HepG2 (cell line): ENCODE measurements around the gene HYAL1. TPM values are rescaled to one million over a fixed set of nuclear protein-coding genes. Genes with fewer than 3 reads are reported as not detected.

ENCODE experiments used
- ATAC-seq: fragments of 200-7000 bp; cut with Tn5 transposase; 3 replicates; pipeline ENCODE4 v1.9.1; 2020; ENCODE audit warnings: mild to moderate bottlenecking, moderate library complexity
- BruUV-seq: library from RNA; stranded (reverse); fragments of 400-500 nt; replicated peaks from 2 replicates; lab custom pipeline; 2021; lab: Mats Ljungman, UMichigan
- CTCF ChIA-PET: fragments of 300-600 bp; formaldehyde crosslinking; extraction: SDS; loops from one replicate; lab custom pipeline; 2021; ENCODE audit warnings: low total read pairs, inconsistent platforms, low intra/inter-chr PET ratio; lab: Yijun Ruan, JAX
- POLR2A ChIA-PET: fragments of 350-600 bp; sonication (Branson Sonifier 250); formaldehyde crosslinking; loops from one replicate; lab custom pipeline; 2020; ENCODE audit warnings: antibody characterized with exemption, inconsistent platforms; lab: Yijun Ruan, JAX
- DNase-seq: peaks from one replicate; pipeline ENCODE4 v3.0.0-alpha.2; 2015; ENCODE audit warnings: low spot score
- FAIRE-seq: peaks from 3 replicates; lab custom pipeline; 2011; peaks lifted over from hg19 to GRCh38; lab: Jason Lieb, UNC
- H2AFZ ChIP-seq: one replicate; pipeline ENCODE4 v1.6.1; 2011; ENCODE audit warnings: low read length, inconsistent platforms
- H3K27ac ChIP-seq: fragments of 300-600 bp; 3 replicates; pipeline ENCODE4 v1.8.0; 2011; ENCODE audit warnings: mixed run types, mild to moderate bottlenecking, mixed read lengths, low read length, inconsistent platforms; ENCODE audit not compliant: insufficient read depth; ENCODE audit errors: extremely low read length
- H3K27me3 ChIP-seq, 2 experiments: fragments of 200-600 bp in 1 of 2; 2 replicates in 1 of 2; 3 replicates in 1 of 2; pipeline versions ENCODE4 v1.6.0 to v1.8.0; 2011; ENCODE audit warnings: low read length in 2 of 2, mild to moderate bottlenecking in 2 of 2, moderate library complexity in 2 of 2, inconsistent platforms in 1 of 2; ENCODE audit not compliant: insufficient read depth in 2 of 2, control insufficient read depth in 1 of 2
- H3K36me3 ChIP-seq, 2 experiments: fragments of 200-600 bp in 1 of 2; replicated peaks in 1 of 2; 2 replicates in 1 of 2; 3 replicates in 1 of 2; pipeline versions ENCODE4 v1.5.1 to v1.8.0; 2011; ENCODE audit warnings: low read length in 2 of 2, inconsistent platforms in 1 of 2; ENCODE audit not compliant: insufficient read depth in 2 of 2, control insufficient read depth in 1 of 2
- H3K4me1 ChIP-seq: 2 replicates; pipeline ENCODE4 v1.5.1; 2012; ENCODE audit warnings: low read length, inconsistent platforms; ENCODE audit not compliant: insufficient read depth
- H3K4me2 ChIP-seq: 2 replicates; pipeline ENCODE4 v1.6.0; 2011; ENCODE audit warnings: low read depth, low read length, inconsistent platforms
- H3K4me3 ChIP-seq, 3 experiments: fragments of 200-600 bp in 1 of 3; sonication (generic), shearing (Covaris generic) in 1 of 3; replicated peaks in 1 of 3; 2 replicates each; pipeline ENCODE4 v1.5.1; 2011 to 2016; ENCODE audit warnings: low read length in 3 of 3, inconsistent platforms in 2 of 3, low read depth in 2 of 3, mild to moderate bottlenecking in 2 of 3, control low read depth in 1 of 3, mixed read lengths in 1 of 3; ENCODE audit not compliant: insufficient read depth in 1 of 3
- H3K79me2 ChIP-seq: one replicate; pipeline ENCODE4 v1.6.1; 2011; ENCODE audit warnings: low read length, inconsistent platforms; ENCODE audit not compliant: insufficient read depth
- H3K9ac ChIP-seq: 2 replicates; pipeline ENCODE4 v1.6.0; 2011; ENCODE audit warnings: mild to moderate bottlenecking, low read depth, low read length, inconsistent platforms; ENCODE audit not compliant: insufficient read depth
- H3K9me3 ChIP-seq: 2 replicates; pipeline ENCODE4 v1.5.1; 2012; ENCODE audit warnings: mild to moderate bottlenecking, low read length
- H4K20me1 ChIP-seq: 2 replicates; pipeline ENCODE4 v1.6.0; 2011; ENCODE audit warnings: inconsistent platforms, mild to moderate bottlenecking, low read length, moderate library complexity; ENCODE audit not compliant: insufficient read depth
- ADNP ChIP-seq: sonication (generic); formaldehyde crosslinking; IDR thresholded peaks from 2 replicates; pipeline ENCODE4 v1.4.0; 2020; ENCODE audit warnings: missing genetic modification reagents
- CTCF ChIP-seq: sonication (generic); formaldehyde crosslinking; IDR thresholded peaks from 2 replicates; pipeline ENCODE4 v1.5.0; 2020; ENCODE audit warnings: mild to moderate bottlenecking, missing genetic modification reagents, moderate library complexity
- DRAP1 ChIP-seq: IDR thresholded peaks from 2 replicates; pipeline ENCODE4 v1.6.1; 2016; ENCODE audit warnings: missing genetic modification reagents, missing compliant biosample characterization
- ESRRA ChIP-seq: sonication (generic); formaldehyde crosslinking; IDR thresholded peaks from 2 replicates; pipeline ENCODE4 v1.5.1; 2020; ENCODE audit warnings: mild to moderate bottlenecking, low read depth, missing genetic modification reagents
- ETV5 ChIP-seq: IDR thresholded peaks from 2 replicates; pipeline ENCODE4 v1.6.1; 2018; ENCODE audit warnings: missing biosample characterization, missing genetic modification reagents, inconsistent platforms, borderline replicate concordance
- GTF2F1 ChIP-seq: fragments of 150-350 bp; IDR thresholded peaks from 2 replicates; pipeline ENCODE4 v1.6.1; 2014; ENCODE audit warnings: low read length
- NR2C2 ChIP-seq: sonication (generic); formaldehyde crosslinking; IDR thresholded peaks from 2 replicates; pipeline ENCODE4 v1.4.0; 2020; ENCODE audit warnings: missing genetic modification reagents, mild to moderate bottlenecking, moderate library complexity, borderline replicate concordance
- SALL1 ChIP-seq: sonication (generic); formaldehyde crosslinking; IDR thresholded peaks from 2 replicates; pipeline ENCODE4 v1.8.0; 2022; ENCODE audit warnings: mild to moderate bottlenecking, missing genetic modification reagents
- SKI ChIP-seq: fragments of 450-650 bp; IDR thresholded peaks from one replicate; pipeline ENCODE4 v1.6.1; 2018; ENCODE audit warnings: mild to moderate bottlenecking; ENCODE audit not compliant: partially characterized antibody
- SMAD9 ChIP-seq: sonication (generic); formaldehyde crosslinking; IDR thresholded peaks from 2 replicates; pipeline ENCODE4 v1.5.1; 2020; ENCODE audit warnings: mild to moderate bottlenecking, missing genetic modification reagents
- TAF15 ChIP-seq: fragments of 200-400 bp; formaldehyde crosslinking; IDR thresholded peaks from one replicate; pipeline ENCODE4 v1.6.1; 2018; ENCODE audit warnings: mild to moderate bottlenecking, low read depth, low read length; ENCODE audit not compliant: poor library complexity, severe bottlenecking
- TCF7 ChIP-seq: sonication (generic); IDR thresholded peaks from 2 replicates; pipeline ENCODE4 v1.6.1; 2016; ENCODE audit warnings: antibody characterized with exemption, low read depth
- TRIM24 ChIP-seq: sonication (generic); formaldehyde crosslinking; IDR thresholded peaks from 2 replicates; pipeline ENCODE4 v1.8.0; 2022; ENCODE audit warnings: mild to moderate bottlenecking, missing genetic modification reagents
- ZBTB34 ChIP-seq: sonication (generic); formaldehyde crosslinking; IDR thresholded peaks from 2 replicates; pipeline ENCODE4 v1.8.0; 2022; ENCODE audit warnings: mild to moderate bottlenecking, missing genetic modification reagents
- ZFP90 ChIP-seq: sonication (generic); formaldehyde crosslinking; IDR thresholded peaks from 2 replicates; pipeline ENCODE4 v1.8.0; 2022; ENCODE audit warnings: missing genetic modification reagents, mild to moderate bottlenecking, inconsistent platforms, borderline replicate concordance
- ZNF30 ChIP-seq: sonication (generic); formaldehyde crosslinking; IDR thresholded peaks from 2 replicates; pipeline ENCODE4 v1.5.0; 2020; ENCODE audit warnings: mild to moderate bottlenecking, missing genetic modification reagents
- ZXDC ChIP-seq: sonication (generic); formaldehyde crosslinking; IDR thresholded peaks from 2 replicates; pipeline ENCODE4 v1.5.0; 2020; ENCODE audit warnings: mild to moderate bottlenecking, missing genetic modification reagents
- WGBS: methylation state at CpG from one replicate; pipeline ENCODE4 v1.1.6; 2017; ENCODE audit warnings: low lambda C conversion rate; 5-methylcytosine and 5-hydroxymethylcytosine counted together
- in situ Hi-C: cut with HindIII; loops from 2 replicates; pipeline ENCODE4 v1.10.0; 2017; ENCODE audit warnings: low pct_unique_long_range_greater_than_20kb; ENCODE audit not compliant: extremely low pct_ligation_motif_present
- intact Hi-C: fragments of 100-400 bp; cut with micrococcal nuclease; formaldehyde crosslinking; loops from one replicate; pipeline ENCODE4 v1.10.0; 2022; ENCODE audit not compliant: unreplicated experiment
- polyA plus RNA-seq, 8 experiments: library from polyadenylated mRNA; depleted of rRNA in 3 of 8; stranded (reverse) in 7 of 8; unstranded in 1 of 8; fragments of >200 nt; fragmentation: Illumina TruSeq in 4 of 8; extraction: Trizol in 4 of 8; gene quantifications; 2 replicates each; pipeline versions ENCODE4 v1.2.1 to v1.2.3, GENCODE V29; 2011 to 2016; ENCODE audit warnings: low read depth in 4 of 8, missing spikeins in 1 of 8, mixed read lengths in 1 of 8; ENCODE audit not compliant: insufficient read depth in 1 of 8
- total RNA-seq, 5 experiments: library from RNA; depleted of rRNA; stranded (reverse); fragments of >200 nt; fragmentation: Illumina TruSeq; extraction: Trizol; gene quantifications; 2 replicates each; pipeline ENCODE4 v1.2.3, GENCODE V29; 2016; ENCODE audit warnings: low read depth in 1 of 5

HYAL1 gene
- total and polyA plus RNA-seq, 2 of the 13 experiments (the other 11 are each of a cell fraction or from before 2014, with no cell fraction given), result 76.5 to 193 TPM

GRCh38 chr3:50263478-50264382, 39.6 kb downstream of the HYAL1 start:
- CTCF ChIA-PET, result no interaction called here
- H4K20me1 ChIP-seq, result no peaks in the 10 kb centered on the region
- DNase-seq, result peak; percentile 78
- no peaks in the 10 kb centered on the region for H3K9me3 ChIP-seq
- no peaks in the 10 kb centered on the region for H3K36me3 ChIP-seq
- intact Hi-C loops, result loop anchor here (5.0 kb wide), 1 partner anchor 39 kb away; the partner anchor contains the start of gene HYAL1
- POLR2A ChIA-PET, result interaction anchor here (0.7 to 8.0 kb wide), 24 partner anchors 7 to 114 kb away, joined by 3 to 155 read pairs (median 7); partner anchors contain the start of genes GNAI2, HYAL1, HYAL2 and HYAL3
- peak overlapping the region; percentile 31 to 69 (median 46); a peak in 5 of 6 replicates for H3K4me3 ChIP-seq
- peaks cover 12% of the 10 kb centered on the region for H3K79me2 ChIP-seq
- H3K27me3 ChIP-seq, result no peaks in the 10 kb centered on the region
- H3K4me2 ChIP-seq, result peak overlapping the region; percentile 89
- no peak overlapping the region for H2AFZ ChIP-seq
- in situ Hi-C loops, result loop anchor here (5.0 kb wide), 1 partner anchor 59 kb away; the partner anchor contains the start of gene HYAL2
- H3K9ac ChIP-seq, result peak overlapping the region; percentile 79
- BruUV-seq, result no TSS peak
- peak overlapping the region; percentile 96 for H3K27ac ChIP-seq
- no peak for FAIRE-seq
- ATAC-seq, result no peak
- H3K4me1 ChIP-seq, result peaks cover 94% of the 10 kb centered on the region
- 6% methylated on average over 6 of the region's 6 CpGs for WGBS
- TF ChIP-seq DRAP1 (no peak), NR2C2 (CRISPR knock-in tag) (peak; percentile 62), SALL1 (CRISPR knock-in tag) (0 out of 2 replicates have a peak, but pooled peaks have one; percentile 21), ETV5 (peak; percentile 15; the same call in 1 of the 2 replicates), TAF15 (no peak), SKI (no peak), TCF7 (no peak), TRIM24 (CRISPR knock-in tag) (no peak), CTCF (CRISPR knock-in tag) (no peak), GTF2F1 (no peak), ZFP90 (CRISPR knock-in tag) (no peak), ZNF30 (CRISPR knock-in tag) (no peak), SMAD9 (CRISPR knock-in tag) (no peak), ADNP (CRISPR knock-in tag) (peak; percentile 80; the same call in 1 of the 2 replicates), ESRRA (peak; percentile 28; the same call in 1 of the 2 replicates), ZXDC (CRISPR knock-in tag) (no peak), ZBTB34 (CRISPR knock-in tag) (no peak)
